HG02981 (cell line): ENCODE data around the gene LGALS7B.
A peak's percentile ranks its signal among the peaks of the same experiment; 100 is the strongest.
"Not testable (repeated sequence)": the region's sequence is repeated elsewhere in the genome, so short reads cannot be mapped to it uniquely, and the experiment has no call there.

ENCODE experiments used
- ATAC-seq: cut with Tn5 transposase; IDR thresholded peaks from one replicate; pipeline ENCODE4 v1.9.1; 2021; ENCODE audit warnings: mild to moderate bottlenecking, moderate library complexity; ENCODE audit not compliant: unreplicated experiment

The LGALS7B gene

DNA sequence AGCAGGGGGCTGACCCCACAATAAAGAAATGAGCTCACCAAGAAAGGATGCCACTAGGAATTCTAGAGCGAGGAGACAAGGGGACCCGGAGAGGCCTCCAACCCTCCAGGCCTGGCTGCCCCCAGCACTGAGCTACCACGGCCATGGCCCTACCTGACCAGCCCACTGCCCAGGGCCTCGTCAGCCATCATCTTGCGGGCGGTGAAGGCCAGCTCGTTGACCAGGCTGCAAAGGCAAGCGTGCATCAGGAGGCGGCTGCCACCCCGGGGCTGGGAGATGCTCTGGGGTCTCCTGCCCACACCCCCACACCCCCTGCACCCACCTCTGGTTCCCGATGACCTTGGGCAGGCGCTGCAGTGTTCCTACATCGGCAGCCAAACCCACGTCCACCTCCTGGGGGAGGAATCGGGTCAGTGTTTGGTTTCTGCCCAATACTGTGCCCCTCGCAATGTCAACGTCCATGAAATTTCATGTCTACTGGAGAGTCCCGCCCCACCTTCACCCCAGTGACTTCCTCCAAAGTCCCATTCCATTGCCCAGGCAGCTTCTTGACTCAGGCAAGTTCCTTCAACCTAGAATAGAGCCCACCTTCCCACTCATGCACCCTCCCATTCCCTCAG, 27.2 kb downstream of the LGALS7B start:
- ATAC-seq, result no peak

DNA sequence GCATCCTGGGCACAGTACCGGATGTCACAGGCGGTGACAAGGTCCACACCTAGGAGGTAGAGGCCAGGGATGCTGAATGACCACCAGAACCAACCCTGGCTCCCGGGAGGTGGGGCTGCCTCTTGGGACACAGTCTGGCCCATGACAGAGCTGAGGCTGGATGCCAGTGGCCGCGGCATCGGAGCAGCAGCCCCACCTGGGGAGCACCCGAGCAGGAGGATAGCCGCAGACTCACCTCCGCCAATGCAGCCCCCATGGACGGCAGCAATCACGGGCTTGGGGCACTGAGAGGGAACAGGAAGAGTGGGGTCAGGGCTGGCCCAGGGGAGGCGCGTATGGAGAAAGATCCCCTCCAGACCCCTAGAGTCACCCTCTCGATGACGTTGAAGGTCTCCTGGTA, 28.1 kb downstream of the LGALS7B start:
- no peak for ATAC-seq

DNA sequence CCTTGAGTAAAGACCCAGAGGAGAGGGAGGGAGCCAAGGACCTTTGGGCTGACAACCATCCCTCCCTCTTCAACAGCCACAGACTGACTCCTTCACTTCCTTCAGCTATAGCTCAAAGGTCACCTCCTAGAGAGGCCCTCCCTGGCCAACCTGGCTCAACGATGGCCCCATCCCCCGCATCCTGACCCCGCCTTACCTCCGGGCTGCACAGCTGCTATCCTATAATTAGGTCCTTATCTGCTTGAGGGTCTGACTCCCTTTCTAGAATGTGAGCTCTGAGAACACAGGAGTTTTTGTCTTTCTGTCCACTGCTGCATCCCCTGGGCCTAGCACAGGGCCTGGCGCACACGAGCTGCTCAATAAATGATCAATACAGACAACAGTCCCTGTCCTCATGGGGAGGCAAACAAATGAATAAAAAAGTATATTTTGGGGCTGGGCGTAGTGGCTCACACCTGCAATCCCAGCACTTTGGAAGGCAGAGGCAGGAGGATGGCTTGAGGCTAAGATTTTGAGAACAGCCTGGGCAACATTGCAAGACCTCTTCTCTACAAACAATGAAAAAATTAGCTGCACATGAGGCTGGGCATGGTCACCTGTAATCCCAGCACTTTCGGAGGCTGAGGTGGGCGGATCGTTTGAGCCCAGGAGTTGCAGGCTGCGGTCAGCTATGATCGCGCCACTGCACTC, 30.4 kb downstream of the LGALS7B start:
- ATAC-seq, result no peak

DNA sequence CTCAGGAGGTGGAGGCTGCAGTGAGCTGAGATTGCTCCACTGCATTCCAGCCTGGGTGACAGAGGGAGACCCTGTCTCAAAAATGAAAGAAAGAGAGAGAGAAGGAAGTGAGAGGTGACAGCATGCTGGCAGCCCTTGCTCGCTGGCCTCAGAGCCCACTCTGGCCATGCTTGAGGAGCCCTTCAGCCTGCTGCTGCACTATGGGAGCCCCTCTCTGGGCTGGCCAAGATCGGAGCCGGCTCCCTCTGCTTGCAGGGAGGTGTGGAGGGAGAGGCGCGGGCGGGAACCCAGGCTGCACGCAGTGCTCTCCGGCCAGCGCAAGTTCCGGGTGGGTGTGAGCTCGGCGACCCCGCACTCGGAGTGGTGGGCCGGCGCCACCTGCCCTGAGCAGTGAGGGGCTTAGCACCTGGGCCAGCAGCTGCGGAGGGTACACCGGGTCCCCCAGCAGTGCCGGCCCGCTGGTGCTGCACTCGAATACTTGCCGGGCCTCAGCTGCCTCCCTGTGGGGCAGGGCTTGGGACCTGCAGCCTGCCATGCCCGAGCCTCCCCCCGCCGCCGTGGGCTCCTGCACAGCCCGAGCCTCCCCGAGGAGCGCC, 32.3 kb downstream of the LGALS7B start:
- not testable (repeated sequence) for ATAC-seq

DNA sequence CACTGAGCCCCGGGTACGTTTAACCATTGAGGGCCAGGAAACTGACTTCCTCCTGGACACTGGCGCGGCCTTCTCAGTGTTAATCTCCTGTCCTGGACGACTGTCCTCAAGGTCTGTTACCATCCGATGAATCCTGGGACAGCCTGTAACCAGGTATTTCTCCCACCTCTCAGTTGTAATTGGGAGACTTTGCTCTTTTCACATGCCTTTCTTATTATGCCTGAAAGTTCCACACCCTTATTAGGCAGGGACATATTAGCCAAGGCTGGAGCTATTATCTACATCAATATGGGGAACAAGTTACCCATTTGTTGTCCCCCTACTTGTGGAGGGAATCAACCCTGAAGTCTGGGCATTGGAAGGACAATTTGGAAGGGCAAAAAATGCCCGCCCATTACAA, 36.9 kb downstream of the LGALS7B start:
- not testable (repeated sequence) for ATAC-seq

DNA sequence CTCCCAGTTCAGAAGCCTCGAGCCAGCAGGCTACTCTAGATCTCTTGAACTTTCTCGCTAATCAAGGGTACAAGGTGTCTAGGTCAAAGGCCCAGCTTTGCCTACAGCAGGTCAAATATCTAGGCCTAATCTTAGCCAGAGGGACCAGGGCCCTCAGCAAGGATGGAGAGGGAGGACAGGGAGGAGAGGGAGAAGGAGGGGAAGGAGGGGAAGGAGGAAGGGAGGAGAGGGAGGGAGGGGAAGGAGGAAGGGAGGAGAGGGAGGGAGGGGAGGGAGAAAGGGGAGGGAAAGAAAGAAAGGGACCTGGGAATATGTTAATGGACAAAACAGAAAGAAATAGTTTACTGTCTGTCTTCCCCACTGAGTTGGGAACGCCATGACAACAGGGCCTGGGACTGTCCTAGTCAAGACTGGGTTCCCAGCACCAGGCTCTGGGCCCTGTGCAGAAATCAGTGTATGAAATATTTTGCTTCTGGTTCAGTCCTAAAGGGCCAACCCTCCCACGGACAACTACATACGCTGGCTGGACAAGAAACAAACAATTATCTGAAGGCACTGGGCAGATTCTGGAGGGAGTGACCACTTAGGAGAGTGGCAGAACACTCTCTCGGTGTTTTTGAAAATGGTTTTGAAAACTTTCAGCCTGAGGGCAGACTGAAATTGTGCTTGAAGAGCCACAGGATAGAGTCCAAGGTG, 38.0 kb downstream of the LGALS7B start:
- no peak for ATAC-seq

DNA sequence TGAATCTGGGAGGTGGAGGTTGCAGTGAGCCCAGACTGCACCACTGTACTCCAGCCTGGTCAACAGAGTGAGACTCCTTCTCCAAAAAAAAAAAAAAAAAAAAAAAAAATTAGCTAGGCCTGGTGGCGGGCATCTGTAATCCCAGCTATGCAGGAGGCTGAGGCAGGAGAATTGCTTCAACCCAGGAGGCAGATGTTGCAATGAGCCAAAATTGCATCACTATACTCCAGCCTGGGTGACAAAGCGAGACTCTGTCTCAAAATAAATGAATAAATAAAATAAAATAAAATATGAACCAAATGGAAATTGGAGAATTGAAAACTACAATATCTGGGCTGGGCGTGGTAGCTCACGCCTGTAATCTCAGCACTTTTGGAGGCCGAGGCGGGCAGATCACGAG, 40.2 kb downstream of the LGALS7B start:
- ATAC-seq, result not testable (repeated sequence)

DNA sequence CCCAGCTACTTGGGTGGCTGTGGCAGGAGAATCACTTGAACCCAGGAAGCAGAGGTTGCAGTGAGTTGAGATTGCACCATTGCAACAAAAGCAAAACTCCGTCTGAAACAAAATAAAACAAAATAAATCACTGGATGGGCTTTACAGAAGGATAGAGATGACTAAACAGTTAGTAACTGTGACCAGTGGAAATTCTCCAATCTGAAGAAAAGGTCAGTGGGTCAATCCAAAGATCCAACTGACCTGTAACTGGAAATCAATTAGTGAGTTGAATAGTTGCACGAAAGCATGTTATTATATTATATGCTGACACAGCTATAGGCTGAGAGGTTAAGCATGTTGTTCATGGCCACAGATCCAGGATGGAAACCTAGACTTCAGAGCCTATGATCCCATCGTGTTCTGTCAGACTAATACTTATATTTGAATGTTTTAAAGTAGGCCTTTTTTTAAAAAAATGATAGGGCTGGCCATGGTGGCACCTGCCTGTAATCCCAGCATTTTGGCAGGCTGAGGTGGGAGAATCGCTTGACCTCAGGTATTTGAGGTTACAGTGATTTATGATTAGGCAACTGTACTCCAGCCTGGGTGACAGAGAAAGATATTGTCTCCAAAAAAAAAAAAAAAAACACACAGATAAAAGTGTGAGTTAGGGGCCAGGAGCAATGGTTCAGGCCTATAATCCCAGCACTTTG, 41.2 kb downstream of the LGALS7B start:
- ATAC-seq, result no peak

DNA sequence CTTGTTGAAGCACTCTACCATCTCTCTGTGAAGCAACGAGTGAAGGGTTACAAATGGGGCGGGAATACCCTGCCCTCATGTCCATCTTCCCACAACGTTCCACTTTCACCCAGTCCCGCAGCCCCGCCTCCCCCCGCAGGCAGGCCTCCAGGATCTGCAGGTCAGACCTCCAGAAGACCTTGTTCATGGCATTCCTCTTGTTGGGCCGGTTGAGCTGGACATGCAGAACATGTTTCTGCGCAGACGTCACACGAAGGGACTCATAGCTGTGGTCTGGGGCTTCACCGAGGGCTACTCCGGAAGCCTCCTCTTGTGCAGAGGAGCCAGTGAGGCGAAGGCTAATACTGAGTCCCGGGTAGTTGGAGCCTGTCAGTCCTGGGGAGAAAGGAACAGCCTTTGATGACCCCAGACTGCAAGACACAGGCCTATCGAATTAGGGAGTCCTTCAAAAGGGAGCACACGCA, 42.2 kb downstream of the LGALS7B start:
- peak; percentile 46 for ATAC-seq

DNA sequence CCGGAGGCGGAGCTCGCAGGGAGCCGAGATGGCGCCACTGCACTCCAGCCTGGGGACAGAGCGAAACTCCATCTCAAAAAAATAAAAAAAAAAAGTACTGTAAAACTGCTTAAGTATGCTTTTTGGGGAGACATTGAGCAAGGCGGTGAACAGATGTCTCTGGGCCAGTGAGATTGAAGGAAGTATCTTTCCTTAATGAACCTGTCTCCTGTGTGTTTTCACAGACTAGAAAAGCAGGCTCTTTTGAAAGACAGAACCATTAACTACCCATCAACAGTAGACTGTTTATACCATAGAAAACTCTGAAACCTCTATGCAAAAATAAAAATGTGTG, 44.1 kb downstream of the LGALS7B start:
- no peak for ATAC-seq

DNA sequence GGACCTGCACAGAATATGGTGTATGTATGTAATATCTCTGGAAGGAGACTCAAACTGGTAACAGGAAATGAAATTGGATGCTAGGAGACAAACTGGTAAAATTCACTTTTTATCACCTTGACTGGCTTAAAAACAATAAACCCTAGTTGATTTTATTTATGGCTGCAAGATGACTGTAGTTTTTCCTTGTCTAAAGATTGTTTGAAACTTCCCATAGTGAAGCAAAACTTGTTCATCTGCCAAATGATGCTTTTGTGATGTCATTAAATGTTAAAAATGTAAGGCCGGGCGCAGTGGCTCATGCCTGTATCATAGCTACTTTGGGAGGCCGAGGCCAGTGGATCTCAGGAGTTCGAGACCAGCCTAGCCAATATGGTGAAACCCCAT, 45.1 kb downstream of the LGALS7B start:
- ATAC-seq, result no peak

DNA sequence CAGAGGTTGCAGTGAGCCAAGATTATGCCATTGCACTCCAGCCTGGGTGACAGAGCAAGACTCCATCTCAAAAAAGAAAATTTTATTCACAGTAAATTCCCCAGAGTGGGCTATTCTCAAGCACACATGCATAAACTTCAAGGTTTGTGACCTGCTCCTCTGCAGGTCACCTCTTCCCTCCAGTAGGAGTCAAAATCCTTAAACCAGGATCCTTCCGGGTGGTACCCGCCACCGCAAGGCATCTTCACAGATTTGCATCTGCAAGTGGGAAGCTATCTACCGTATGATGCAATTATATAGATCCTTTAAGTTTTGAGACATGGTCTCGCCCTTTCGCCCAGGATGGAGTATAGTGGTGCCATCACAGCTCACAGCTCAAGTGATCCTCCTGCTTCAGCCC, 45.6 kb downstream of the LGALS7B start:
- no peak for ATAC-seq

DNA sequence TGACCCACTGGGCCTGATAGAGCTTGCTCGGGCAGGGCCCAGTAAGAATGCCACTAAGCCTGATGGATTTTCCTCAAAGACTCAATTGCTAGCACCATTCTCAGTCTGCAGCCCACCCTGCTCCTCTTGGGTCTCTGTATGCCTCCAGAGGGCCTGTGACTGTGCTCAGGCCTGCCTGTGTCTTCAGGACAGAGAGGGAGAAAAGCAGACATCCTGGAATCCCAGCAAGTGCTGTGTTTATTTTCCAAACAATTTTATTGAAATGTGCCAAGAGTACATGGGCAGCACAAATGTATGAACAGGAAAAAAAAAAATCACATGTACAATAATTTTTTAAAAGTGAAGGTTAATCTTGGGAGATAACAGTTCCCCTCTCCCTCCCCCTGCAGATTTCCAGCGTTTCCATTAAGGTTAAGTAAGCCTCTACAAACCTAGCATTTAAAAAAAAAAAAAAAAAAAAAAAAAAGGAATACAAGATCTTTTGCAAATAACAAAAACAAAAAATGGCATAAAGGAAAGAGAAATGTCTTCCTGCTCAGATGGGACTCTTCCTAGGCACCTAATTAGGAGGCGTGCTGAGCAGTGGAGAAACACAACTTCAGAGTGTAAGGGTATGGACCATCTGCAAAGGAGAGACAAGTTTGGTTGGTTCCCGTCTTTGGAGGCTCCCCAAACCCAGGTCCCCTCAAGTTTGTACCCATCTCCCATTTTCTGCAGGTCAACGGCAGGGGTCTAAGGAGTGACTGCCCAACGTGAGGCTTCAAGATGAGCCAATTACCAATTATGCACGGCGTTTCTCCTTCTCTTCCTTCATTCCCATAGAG, 47.4 kb downstream of the LGALS7B start:
- no peak for ATAC-seq

DNA sequence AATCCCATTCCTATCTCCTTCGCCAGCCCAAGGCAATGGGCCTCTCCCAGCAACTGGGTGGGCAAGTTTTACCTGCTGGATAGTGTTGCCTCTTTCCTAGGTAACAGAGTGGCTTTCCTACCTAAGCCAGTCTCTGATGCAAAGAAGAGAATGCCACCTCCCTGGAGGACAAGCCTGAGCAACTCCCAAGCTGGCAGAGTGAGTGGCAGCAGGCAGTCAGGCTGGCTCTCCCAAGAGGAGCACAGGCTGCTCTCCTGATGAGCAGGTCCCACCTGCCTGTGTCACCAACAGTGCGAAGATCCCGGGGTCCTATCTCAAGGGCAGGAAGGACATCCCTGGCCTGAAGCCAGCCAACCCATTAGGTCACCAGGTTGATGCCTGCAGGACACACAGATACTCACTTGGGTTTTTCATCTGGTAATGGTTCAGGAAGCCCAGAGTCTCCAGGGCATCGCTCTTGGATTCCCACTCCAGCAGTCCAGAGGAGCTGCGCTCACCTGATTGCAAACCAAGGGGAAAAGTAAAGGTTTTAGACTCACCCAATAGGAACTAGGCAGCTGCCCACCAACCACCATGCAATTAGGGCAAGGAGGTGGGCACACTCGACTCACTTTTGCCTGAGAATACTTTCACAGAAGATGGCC, 48.1 kb downstream of the LGALS7B start:
- no peak for ATAC-seq

DNA sequence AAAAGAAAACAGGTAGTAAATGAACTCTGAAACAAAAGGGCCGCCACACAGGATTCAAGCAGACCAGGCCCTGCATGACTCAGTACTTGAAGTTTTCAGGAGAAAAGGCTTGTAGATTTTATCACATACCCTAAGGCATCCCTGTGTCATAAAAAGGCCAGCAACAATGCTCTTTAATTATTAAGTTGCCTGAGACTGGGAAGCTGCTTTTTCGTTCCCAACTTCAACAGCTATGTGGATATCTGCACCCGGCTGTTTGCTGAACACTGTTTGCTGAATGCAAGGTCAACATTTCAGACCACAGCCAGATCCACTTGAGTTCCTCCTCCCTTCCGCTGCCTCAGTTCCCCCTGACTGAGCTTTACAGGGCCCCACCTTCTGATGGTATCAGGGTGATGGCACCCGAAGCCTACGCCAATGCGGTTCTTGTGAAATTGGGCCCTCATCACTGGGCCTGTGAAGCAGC, 48.7 kb downstream of the LGALS7B start:
- no peak for ATAC-seq

DNA sequence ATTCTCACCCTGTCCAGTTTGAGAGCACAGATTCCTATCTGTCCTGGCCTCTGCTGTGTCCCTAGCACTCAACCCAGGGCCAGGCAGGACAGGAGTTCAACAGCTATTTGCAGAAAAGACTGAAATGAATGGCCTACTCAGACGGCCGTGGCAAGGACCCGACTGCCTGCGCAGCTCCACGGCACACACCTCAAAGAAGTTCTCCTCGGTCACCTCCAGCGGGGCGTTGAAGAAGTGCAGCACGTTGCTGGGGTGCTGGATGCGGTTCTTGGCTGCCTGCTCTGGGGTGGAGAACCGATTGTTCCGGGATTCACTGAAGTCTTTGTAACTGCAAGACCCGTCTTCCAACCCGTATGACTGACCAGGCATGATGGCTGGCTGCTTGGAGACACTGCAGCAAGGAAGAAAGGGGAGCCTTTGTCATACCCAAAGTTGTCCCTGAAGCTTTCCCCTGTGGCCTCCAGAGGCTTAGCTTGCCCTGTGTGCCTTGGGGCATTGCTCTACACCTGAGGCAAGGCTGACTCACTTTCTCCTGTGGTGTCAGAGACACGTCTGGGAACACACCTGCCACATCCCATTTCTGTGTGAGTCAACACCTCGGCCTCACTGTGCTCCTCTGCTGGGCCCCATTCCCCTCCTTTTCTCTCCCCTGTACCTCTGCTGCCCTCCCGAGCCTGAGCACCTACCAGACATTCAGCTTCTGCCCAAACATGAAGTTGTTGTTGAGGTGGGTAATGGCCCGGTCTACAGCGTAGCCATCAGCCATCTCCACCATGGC, 49.4 kb downstream of the LGALS7B start:
- no peak for ATAC-seq

DNA sequence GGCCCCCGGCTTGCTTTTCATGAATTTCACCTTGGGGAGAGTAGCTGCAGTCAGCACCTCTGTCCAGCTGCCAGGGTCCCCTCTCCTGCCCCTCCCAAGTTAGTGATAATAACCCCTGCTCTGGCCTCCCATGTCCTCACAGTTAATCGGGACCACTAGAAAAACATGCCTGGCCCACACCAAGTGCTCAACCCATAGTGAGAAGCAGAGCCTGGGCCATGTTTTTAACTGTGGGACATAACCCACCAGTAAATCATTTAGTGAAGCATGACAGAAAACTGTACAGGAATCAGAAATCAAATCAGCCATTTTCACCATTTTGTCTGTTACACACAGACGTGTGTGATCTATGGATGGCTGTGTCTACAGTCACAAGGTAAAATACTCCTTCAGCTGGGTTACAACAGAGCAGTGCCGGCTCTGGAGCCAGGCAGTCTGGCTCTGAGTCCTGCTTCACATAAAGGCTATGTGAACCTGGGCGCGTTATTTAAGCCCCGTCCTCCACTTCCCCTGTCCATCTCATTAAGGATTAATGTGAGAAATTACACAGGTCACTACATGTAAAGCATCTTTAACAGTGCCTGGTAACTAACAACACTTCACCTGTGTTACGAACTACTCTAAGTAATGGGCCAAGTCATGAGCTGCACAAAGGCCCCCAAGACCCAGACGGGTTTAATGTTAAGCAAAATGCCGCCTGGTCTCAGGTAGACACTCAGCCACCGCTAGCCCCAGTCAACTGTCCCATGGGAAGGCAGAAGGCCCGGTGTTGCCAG, 50.2 kb downstream of the LGALS7B start:
- no peak for ATAC-seq

DNA sequence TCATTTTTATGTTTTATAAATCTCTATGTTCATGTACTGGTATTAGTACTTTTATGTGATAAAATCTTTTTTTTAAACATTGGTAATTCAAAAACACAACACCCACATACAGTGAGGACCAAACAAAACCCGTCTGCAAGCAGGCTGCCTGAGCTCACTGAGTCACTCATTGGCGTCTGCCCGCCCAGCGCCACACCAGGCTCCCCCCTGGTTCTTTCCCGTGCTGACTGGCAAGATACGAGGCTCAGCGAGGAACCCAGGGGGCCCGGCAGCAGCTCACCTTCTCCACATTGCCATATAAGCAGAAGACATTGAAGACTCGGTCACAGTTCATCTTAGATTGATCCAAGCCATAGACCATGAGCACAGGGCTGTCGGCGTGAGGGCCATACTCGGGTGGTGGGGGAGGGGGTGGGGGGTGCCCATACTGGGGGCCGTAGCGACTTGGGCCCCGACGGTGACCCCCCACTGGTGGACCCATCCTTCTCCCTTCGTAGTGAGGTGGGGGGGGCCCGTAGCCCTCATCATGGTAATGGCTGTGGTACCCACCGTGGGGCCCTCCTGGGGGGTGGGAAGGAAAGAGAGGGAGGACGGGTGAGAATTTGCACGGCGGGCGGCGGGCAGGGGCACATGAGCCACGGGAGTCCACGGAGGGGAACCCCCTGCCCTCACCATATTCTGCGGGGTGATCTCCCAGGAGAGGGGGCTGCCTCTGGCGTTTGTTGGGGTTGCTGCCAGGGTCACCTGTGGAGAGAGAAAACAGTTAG, 51.0 kb downstream of the LGALS7B start:
- no peak for ATAC-seq
